Activated T-cell treated with anti-CD3 and anti-CD28 coated beads, Interleukin-2, amount 50 U/mL, for 24 hours (primary cell): ENCODE results near the gene CDK5RAP2.

Experiments
- DNase-seq: peaks from one replicate; pipeline ENCODE4 v3.0.0-alpha.2; 2020
- H3K27ac Mint-ChIP-seq: 2 replicates; pipeline ENCODE4 v1.8.0; 2020; ENCODE audit warnings: mild to moderate bottlenecking, mixed read lengths
- H3K27me3 Mint-ChIP-seq: 2 replicates; pipeline ENCODE4 v1.8.0; 2020; ENCODE audit warnings: mixed read lengths
- H3K36me3 Mint-ChIP-seq: 2 replicates; pipeline ENCODE4 v1.8.0; 2020; ENCODE audit warnings: low read depth, mixed read lengths
- H3K4me1 Mint-ChIP-seq: 2 replicates; pipeline ENCODE4 v1.8.0; 2020; ENCODE audit warnings: low read depth, mixed read lengths
- H3K4me3 Mint-ChIP-seq: 2 replicates; pipeline ENCODE4 v1.8.0; 2020; ENCODE audit warnings: mild to moderate bottlenecking, moderate library complexity, mixed read lengths
- H3K9me3 Mint-ChIP-seq: 2 replicates; pipeline ENCODE4 v1.8.0; 2020; ENCODE audit warnings: mixed read lengths

CDK5RAP2 gene

GRCh38 chr9:120490888-120491595 is 88.9 kb downstream of the CDK5RAP2 start:
- no peaks in the 10 kb centered on the region for H3K4me1 Mint-ChIP-seq
- no peaks in the 10 kb centered on the region for H3K9me3 Mint-ChIP-seq
- no peak for DNase-seq
- H3K36me3 Mint-ChIP-seq: peaks cover 65% of the 10 kb centered on the region
- H3K4me3 Mint-ChIP-seq: no peak overlapping the region
- no peak overlapping the region for H3K27ac Mint-ChIP-seq
- no peaks in the 10 kb centered on the region for H3K27me3 Mint-ChIP-seq

GRCh38 chr9:120486835-120487234 is 93.1 kb downstream of the CDK5RAP2 start:
- H3K4me3 Mint-ChIP-seq: no peak overlapping the region
- H3K4me1 Mint-ChIP-seq: no peaks in the 10 kb centered on the region
- H3K36me3 Mint-ChIP-seq: peaks cover 89% of the 10 kb centered on the region
- H3K27me3 Mint-ChIP-seq: no peaks in the 10 kb centered on the region
- H3K27ac Mint-ChIP-seq: no peak overlapping the region
- H3K9me3 Mint-ChIP-seq: no peaks in the 10 kb centered on the region
- no peak for DNase-seq

GRCh38 chr9:120486347-120486746 is 93.6 kb downstream of the CDK5RAP2 start:
- Mint-ChIP-seq H3K27ac (no peak overlapping the region), H3K4me1 (no peaks in the 10 kb centered on the region), H3K9me3 (no peaks in the 10 kb centered on the region), H3K4me3 (no peak overlapping the region), H3K27me3 (no peaks in the 10 kb centered on the region), H3K36me3 (peaks cover 91% of the 10 kb centered on the region)
- DNase-seq: no peak

- no peak overlapping the region for H3K27ac Mint-ChIP-seq
- H3K27me3 Mint-ChIP-seq: no peaks in the 10 kb centered on the region
- no peak for DNase-seq
- no peaks in the 10 kb centered on the region for H3K9me3 Mint-ChIP-seq
- peaks cover under 1% of the 10 kb centered on the region for H3K4me1 Mint-ChIP-seq
- peaks cover 90% of the 10 kb centered on the region for H3K36me3 Mint-ChIP-seq
- H3K4me3 Mint-ChIP-seq: no peak overlapping the region
Observed at GRCh38 chr9:120485788-120486187, 94.2 kb downstream of the CDK5RAP2 start.

GRCh38 chr9:120484162-120484561 is 95.8 kb downstream of the CDK5RAP2 start:
- H3K27ac Mint-ChIP-seq: no peak overlapping the region
- no peaks in the 10 kb centered on the region for H3K9me3 Mint-ChIP-seq
- DNase-seq: no peak
- no peak overlapping the region for H3K4me3 Mint-ChIP-seq
- H3K4me1 Mint-ChIP-seq: peaks cover 3% of the 10 kb centered on the region
- H3K27me3 Mint-ChIP-seq: no peaks in the 10 kb centered on the region
- H3K36me3 Mint-ChIP-seq: peaks cover 83% of the 10 kb centered on the region

- Mint-ChIP-seq H3K36me3 (peaks cover 80% of the 10 kb centered on the region), H3K4me1 (peaks cover 3% of the 10 kb centered on the region), H3K27me3 (no peaks in the 10 kb centered on the region), H3K9me3 (no peaks in the 10 kb centered on the region), H3K4me3 (no peak overlapping the region), H3K27ac (peak overlapping the region; percentile 72)
- no peak for DNase-seq
Observed at GRCh38 chr9:120482424-120483186, 97.4 kb downstream of the CDK5RAP2 start.

GRCh38 chr9:120481846-120482245 is 98.1 kb downstream of the CDK5RAP2 start:
- no peak overlapping the region for H3K27ac Mint-ChIP-seq
- peaks cover 3% of the 10 kb centered on the region for H3K4me1 Mint-ChIP-seq
- peaks cover 79% of the 10 kb centered on the region for H3K36me3 Mint-ChIP-seq
- no peaks in the 10 kb centered on the region for H3K9me3 Mint-ChIP-seq
- no peaks in the 10 kb centered on the region for H3K27me3 Mint-ChIP-seq
- no peak for DNase-seq
- H3K4me3 Mint-ChIP-seq: no peak overlapping the region

- no peak overlapping the region for H3K4me3 Mint-ChIP-seq
- peaks cover 77% of the 10 kb centered on the region for H3K36me3 Mint-ChIP-seq
- H3K4me1 Mint-ChIP-seq: peaks cover 3% of the 10 kb centered on the region
- no peaks in the 10 kb centered on the region for H3K9me3 Mint-ChIP-seq
- H3K27ac Mint-ChIP-seq: no peak overlapping the region
- no peaks in the 10 kb centered on the region for H3K27me3 Mint-ChIP-seq
- no peak for DNase-seq
Observed at GRCh38 chr9:120481248-120481647, 98.7 kb downstream of the CDK5RAP2 start.

GRCh38 chr9:120480707-120481106 is 99.3 kb downstream of the CDK5RAP2 start:
- Mint-ChIP-seq H3K4me1 (peaks cover 3% of the 10 kb centered on the region), H3K36me3 (peaks cover 78% of the 10 kb centered on the region), H3K27me3 (no peaks in the 10 kb centered on the region), H3K9me3 (no peaks in the 10 kb centered on the region), H3K27ac (peak overlapping the region; percentile 61), H3K4me3 (no peak overlapping the region)
- DNase-seq: no peak

- Mint-ChIP-seq H3K36me3 (peaks cover 85% of the 10 kb centered on the region), H3K4me3 (no peak overlapping the region), H3K4me1 (peaks cover 3% of the 10 kb centered on the region), H3K27me3 (no peaks in the 10 kb centered on the region), H3K27ac (no peak overlapping the region), H3K9me3 (no peaks in the 10 kb centered on the region)
- DNase-seq: no peak
Observed at GRCh38 chr9:120478208-120478607, 101.8 kb downstream of the CDK5RAP2 start.

GRCh38 chr9:120477534-120478001 is 102.4 kb downstream of the CDK5RAP2 start:
- H3K9me3 Mint-ChIP-seq: no peaks in the 10 kb centered on the region

GRCh38 chr9:120475341-120475740 is 104.6 kb downstream of the CDK5RAP2 start:
- Mint-ChIP-seq H3K9me3 (no peaks in the 10 kb centered on the region), H3K4me3 (no peak overlapping the region), H3K27me3 (no peaks in the 10 kb centered on the region), H3K4me1 (no peaks in the 10 kb centered on the region), H3K36me3 (peaks cover 86% of the 10 kb centered on the region), H3K27ac (peak overlapping the region; percentile 78)
- no peak for DNase-seq

More at GRCh38 chr9:120477534-120478001, 102.4 kb downstream of the CDK5RAP2 start:
- peaks cover 85% of the 10 kb centered on the region for H3K36me3 Mint-ChIP-seq
- DNase-seq: peak; percentile 35
- no peak overlapping the region for H3K4me3 Mint-ChIP-seq
- no peak overlapping the region for H3K27ac Mint-ChIP-seq
- H3K27me3 Mint-ChIP-seq: no peaks in the 10 kb centered on the region
- H3K4me1 Mint-ChIP-seq: peaks cover 3% of the 10 kb centered on the region

- H3K4me1 Mint-ChIP-seq: no peaks in the 10 kb centered on the region
- no peak overlapping the region for H3K4me3 Mint-ChIP-seq
- H3K36me3 Mint-ChIP-seq: peaks cover 92% of the 10 kb centered on the region
- no peaks in the 10 kb centered on the region for H3K27me3 Mint-ChIP-seq
- peak overlapping the region; percentile 78 for H3K27ac Mint-ChIP-seq
- no peak for DNase-seq
- H3K9me3 Mint-ChIP-seq: no peaks in the 10 kb centered on the region
Observed at GRCh38 chr9:120474591-120475243, 105.2 kb downstream of the CDK5RAP2 start.

GRCh38 chr9:120473608-120474007 is 106.4 kb downstream of the CDK5RAP2 start:
- Mint-ChIP-seq H3K4me1 (no peaks in the 10 kb centered on the region), H3K36me3 (peaks cover 95% of the 10 kb centered on the region), H3K9me3 (no peaks in the 10 kb centered on the region), H3K27ac (no peak overlapping the region), H3K27me3 (no peaks in the 10 kb centered on the region), H3K4me3 (no peak overlapping the region)
- DNase-seq: no peak
